GM23338 (cell line): ENCODE data around the gene GPC6. TPM values are rescaled to one million over a fixed set of nuclear protein-coding genes. Genes with fewer than 3 reads are reported as not detected.
A peak's percentile ranks its signal among the peaks of the same experiment; 100 is the strongest.

Experiments
- ATAC-seq: fragments of 200-7000 bp; cut with Tn5 transposase; 3 replicates; pipeline ENCODE4 v1.9.1; 2020
- DNase-seq: peaks from one replicate; pipeline ENCODE4 v3.0.0-alpha.2; 2015; ENCODE audit warnings: low spot score
- H2AFZ ChIP-seq: fragments of 200-600 bp; sonication (generic); 2 replicates; pipeline ENCODE4 v1.8.0; 2016; ENCODE audit warnings: antibody characterized with exemption, mild to moderate bottlenecking, moderate library complexity
- H3F3A ChIP-seq: fragments of 200-600 bp; sonication (generic); replicated peaks from 2 replicates; pipeline ENCODE4 v1.8.0; 2017; ENCODE audit warnings: antibody characterized with exemption, mixed run types, low read depth
- H3K27ac ChIP-seq: fragments of 200-600 bp; sonication (generic); 2 replicates; pipeline ENCODE4 v1.6.1; 2016; ENCODE audit warnings: low read depth
- H3K27me3 ChIP-seq: fragments of 200-600 bp; sonication (generic); 2 replicates; pipeline ENCODE4 v1.8.0; 2016; ENCODE audit warnings: mild to moderate bottlenecking, mixed run types, moderate library complexity; ENCODE audit not compliant: insufficient read depth
- H3K36me3 ChIP-seq: fragments of 200-600 bp; sonication (generic); 2 replicates; pipeline ENCODE4 v1.8.0; 2016; ENCODE audit warnings: mild to moderate bottlenecking; ENCODE audit not compliant: insufficient read depth
- H3K4me1 ChIP-seq: fragments of 200-600 bp; sonication (generic); 2 replicates; pipeline ENCODE4 v1.8.0; 2016; ENCODE audit warnings: mild to moderate bottlenecking, moderate library complexity; ENCODE audit not compliant: insufficient read depth
- H3K4me2 ChIP-seq: fragments of 200-600 bp; sonication (generic); 2 replicates; pipeline ENCODE4 v1.7.1; 2017; ENCODE audit warnings: mixed run types
- H3K4me3 ChIP-seq: fragments of 200-600 bp; sonication (generic); 2 replicates; pipeline ENCODE4 v1.6.1; 2016; ENCODE audit warnings: mixed run types
- H3K79me2 ChIP-seq: fragments of 200-600 bp; sonication (generic); replicated peaks from 2 replicates; pipeline ENCODE4 v1.8.0; 2017; ENCODE audit warnings: mild to moderate bottlenecking; ENCODE audit not compliant: insufficient read depth
- H3K9me2 ChIP-seq: fragments of 200-600 bp; sonication (generic); 2 replicates; pipeline ENCODE4 v1.8.0; 2017; ENCODE audit not compliant: insufficient read depth
- H4K20me1 ChIP-seq: fragments of 200-600 bp; sonication (generic); replicated peaks from 2 replicates; pipeline ENCODE4 v1.8.0; 2017; ENCODE audit warnings: mild to moderate bottlenecking; ENCODE audit not compliant: insufficient read depth
- H3K27ac Mint-ChIP-seq: 2 replicates; pipeline ENCODE4 v1.8.0; 2020; ENCODE audit warnings: inconsistent platforms, mild to moderate bottlenecking, moderate library complexity, mixed read lengths
- H3K27me3 Mint-ChIP-seq: 3 replicates; pipeline ENCODE4 v1.8.0; 2022; ENCODE audit warnings: low read depth, mild to moderate bottlenecking, moderate library complexity, mixed read lengths, inconsistent platforms; ENCODE audit not compliant: insufficient read depth, poor library complexity
- H3K36me3 Mint-ChIP-seq: 3 replicates; pipeline ENCODE4 v1.8.0; 2021; ENCODE audit warnings: low read depth, mild to moderate bottlenecking, inconsistent platforms, moderate library complexity, mixed read lengths
- H3K4me1 Mint-ChIP-seq: 3 replicates; pipeline ENCODE4 v1.8.0; 2020; ENCODE audit warnings: mild to moderate bottlenecking, inconsistent platforms, mixed read lengths
- H3K4me3 Mint-ChIP-seq: 3 replicates; pipeline ENCODE4 v1.8.0; 2021; ENCODE audit warnings: moderate library complexity, mild to moderate bottlenecking, inconsistent platforms, mixed read lengths
- H3K9me3 Mint-ChIP-seq: 3 replicates; pipeline ENCODE4 v1.8.0; 2020; ENCODE audit warnings: moderate library complexity, mild to moderate bottlenecking, inconsistent platforms, mixed read lengths
- CREB1 ChIP-seq: fragments of 250-450 bp; sonication (Bioruptor Pico); IDR thresholded peaks from 2 replicates; pipeline ENCODE4 v1.5.0; 2020; ENCODE audit warnings: low read depth, mild to moderate bottlenecking, moderate library complexity
- CTCF ChIP-seq, 2 experiments: fragments of 200-600 bp in 1 of 2; sonication (generic) in 1 of 2; conservative IDR thresholded peaks; 2 replicates each; pipeline versions ENCODE4 v1.5.1 to v1.6.1; 2016 to 2017; ENCODE audit warnings: antibody characterized with exemption in 2 of 2, low read depth in 2 of 2, mild to moderate bottlenecking in 2 of 2, moderate library complexity in 1 of 2
- ZNF114 ChIP-seq: fragments of 250-450 bp; sonication (Bioruptor Pico); IDR thresholded peaks from 2 replicates; pipeline ENCODE4 v1.5.0; 2020; ENCODE audit warnings: mild to moderate bottlenecking, moderate library complexity
- polyA plus RNA-seq: library from polyadenylated mRNA; unstranded; fragments of >200 nt; fragmentation: Nextera tagmentation; extraction: Ambion mirVana; gene quantifications from 2 replicates; pipeline ENCODE4 v1.2.1, GENCODE V29; 2016
- total RNA-seq: library from RNA; depleted of rRNA; stranded (reverse); fragments of >200 nt; shearing (Covaris generic); gene quantifications from 2 replicates; pipeline ENCODE4 v1.2.3, GENCODE V29; 2014
- TF ChIP-seq, protein P1 (sequence below): fragments of 250-450 bp; sonication (Bioruptor Pico); IDR thresholded peaks from 2 replicates; pipeline ENCODE4 v1.5.0; 2020; ENCODE audit warnings: mild to moderate bottlenecking, moderate library complexity

Gene GPC6
- total and polyA plus RNA-seq, 2 experiments from 2014 or later, result 6.4 to 28.6 TPM

- ATAC-seq (no peak), DNase-seq (no peak)
- Histone ChIP-seq H2AFZ (no peak overlapping the region), H3K79me2 (no peaks in the 10 kb centered on the region), H3K4me3 (peak overlapping the region; percentile 19; the same call in 1 of the 2 replicates), H3K27me3 (no peaks in the 10 kb centered on the region), H3K27ac (no peak overlapping the region), H3K36me3 (no peaks in the 10 kb centered on the region), H3K4me2 (peak overlapping the region; percentile 65), H3K4me1 (peaks cover 22% of the 10 kb centered on the region), H4K20me1 (no peaks in the 10 kb centered on the region), H3F3A (no peaks in the 10 kb centered on the region), H3K9me2 (no peaks in the 10 kb centered on the region)
- H3K4me1 Mint-ChIP-seq, result peaks cover 24% of the 10 kb centered on the region
- H3K4me3 Mint-ChIP-seq, result no peak overlapping the region
- H3K36me3 Mint-ChIP-seq, result peaks cover 5% of the 10 kb centered on the region; the same call in 2 of the 3 replicates
- peaks cover 3% of the 10 kb centered on the region; the same call in 1 of the 3 replicates for H3K9me3 Mint-ChIP-seq
- no peak overlapping the region for H3K27ac Mint-ChIP-seq
- TF ChIP-seq ZNF114, result no peak
- TF ChIP-seq, protein P1, sequence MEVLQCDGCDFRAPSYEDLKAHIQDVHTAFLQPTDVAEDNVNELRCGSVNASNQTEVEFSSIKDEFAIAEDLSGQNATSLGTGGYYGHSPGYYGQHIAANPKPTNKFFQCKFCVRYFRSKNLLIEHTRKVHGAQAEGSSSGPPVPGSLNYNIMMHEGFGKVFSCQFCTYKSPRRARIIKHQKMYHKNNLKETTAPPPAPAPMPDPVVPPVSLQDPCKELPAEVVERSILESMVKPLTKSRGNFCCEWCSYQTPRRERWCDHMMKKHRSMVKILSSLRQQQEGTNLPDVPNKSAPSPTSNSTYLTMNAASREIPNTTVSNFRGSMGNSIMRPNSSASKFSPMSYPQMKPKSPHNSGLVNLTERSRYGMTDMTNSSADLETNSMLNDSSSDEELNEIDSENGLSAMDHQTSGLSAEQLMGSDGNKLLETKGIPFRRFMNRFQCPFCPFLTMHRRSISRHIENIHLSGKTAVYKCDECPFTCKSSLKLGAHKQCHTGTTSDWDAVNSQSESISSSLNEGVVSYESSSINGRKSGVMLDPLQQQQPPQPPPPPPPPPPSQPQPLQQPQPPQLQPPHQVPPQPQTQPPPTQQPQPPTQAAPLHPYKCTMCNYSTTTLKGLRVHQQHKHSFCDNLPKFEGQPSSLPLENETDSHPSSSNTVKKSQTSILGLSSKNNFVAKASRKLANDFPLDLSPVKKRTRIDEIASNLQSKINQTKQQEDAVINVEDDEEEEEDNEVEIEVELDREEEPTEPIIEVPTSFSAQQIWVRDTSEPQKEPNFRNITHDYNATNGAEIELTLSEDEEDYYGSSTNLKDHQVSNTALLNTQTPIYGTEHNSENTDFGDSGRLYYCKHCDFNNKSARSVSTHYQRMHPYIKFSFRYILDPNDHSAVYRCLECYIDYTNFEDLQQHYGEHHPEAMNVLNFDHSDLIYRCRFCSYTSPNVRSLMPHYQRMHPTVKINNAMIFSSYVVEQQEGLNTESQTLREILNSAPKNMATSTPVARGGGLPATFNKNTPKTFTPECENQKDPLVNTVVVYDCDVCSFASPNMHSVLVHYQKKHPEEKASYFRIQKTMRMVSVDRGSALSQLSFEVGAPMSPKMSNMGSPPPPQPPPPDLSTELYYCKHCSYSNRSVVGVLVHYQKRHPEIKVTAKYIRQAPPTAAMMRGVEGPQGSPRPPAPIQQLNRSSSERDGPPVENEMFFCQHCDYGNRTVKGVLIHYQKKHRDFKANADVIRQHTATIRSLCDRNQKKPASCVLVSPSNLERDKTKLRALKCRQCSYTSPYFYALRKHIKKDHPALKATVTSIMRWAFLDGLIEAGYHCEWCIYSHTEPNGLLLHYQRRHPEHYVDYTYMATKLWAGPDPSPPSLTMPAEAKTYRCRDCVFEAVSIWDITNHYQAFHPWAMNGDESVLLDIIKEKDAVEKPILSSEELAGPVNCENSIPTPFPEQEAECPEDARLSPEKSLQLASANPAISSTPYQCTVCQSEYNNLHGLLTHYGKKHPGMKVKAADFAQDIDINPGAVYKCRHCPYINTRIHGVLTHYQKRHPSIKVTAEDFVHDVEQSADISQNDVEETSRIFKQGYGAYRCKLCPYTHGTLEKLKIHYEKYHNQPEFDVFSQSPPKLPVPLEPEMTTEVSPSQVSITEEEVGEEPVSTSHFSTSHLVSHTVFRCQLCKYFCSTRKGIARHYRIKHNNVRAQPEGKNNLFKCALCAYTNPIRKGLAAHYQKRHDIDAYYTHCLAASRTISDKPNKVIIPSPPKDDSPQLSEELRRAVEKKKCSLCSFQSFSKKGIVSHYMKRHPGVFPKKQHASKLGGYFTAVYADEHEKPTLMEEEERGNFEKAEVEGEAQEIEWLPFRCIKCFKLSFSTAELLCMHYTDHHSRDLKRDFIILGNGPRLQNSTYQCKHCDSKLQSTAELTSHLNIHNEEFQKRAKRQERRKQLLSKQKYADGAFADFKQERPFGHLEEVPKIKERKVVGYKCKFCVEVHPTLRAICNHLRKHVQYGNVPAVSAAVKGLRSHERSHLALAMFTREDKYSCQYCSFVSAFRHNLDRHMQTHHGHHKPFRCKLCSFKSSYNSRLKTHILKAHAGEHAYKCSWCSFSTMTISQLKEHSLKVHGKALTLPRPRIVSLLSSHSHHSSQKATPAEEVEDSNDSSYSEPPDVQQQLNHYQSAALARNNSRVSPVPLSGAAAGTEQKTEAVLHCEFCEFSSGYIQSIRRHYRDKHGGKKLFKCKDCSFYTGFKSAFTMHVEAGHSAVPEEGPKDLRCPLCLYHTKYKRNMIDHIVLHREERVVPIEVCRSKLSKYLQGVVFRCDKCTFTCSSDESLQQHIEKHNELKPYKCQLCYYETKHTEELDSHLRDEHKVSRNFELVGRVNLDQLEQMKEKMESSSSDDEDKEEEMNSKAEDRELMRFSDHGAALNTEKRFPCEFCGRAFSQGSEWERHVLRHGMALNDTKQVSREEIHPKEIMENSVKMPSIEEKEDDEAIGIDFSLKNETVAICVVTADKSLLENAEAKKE (CRISPR knock-in tag), result peak; percentile 47; the same call in 1 of the 2 replicates
- H3K27me3 Mint-ChIP-seq, result no peaks in the 10 kb centered on the region
Measured at GRCh38 chr13:93628136-93628797, 401.7 kb downstream of the GPC6 start.

DNA sequence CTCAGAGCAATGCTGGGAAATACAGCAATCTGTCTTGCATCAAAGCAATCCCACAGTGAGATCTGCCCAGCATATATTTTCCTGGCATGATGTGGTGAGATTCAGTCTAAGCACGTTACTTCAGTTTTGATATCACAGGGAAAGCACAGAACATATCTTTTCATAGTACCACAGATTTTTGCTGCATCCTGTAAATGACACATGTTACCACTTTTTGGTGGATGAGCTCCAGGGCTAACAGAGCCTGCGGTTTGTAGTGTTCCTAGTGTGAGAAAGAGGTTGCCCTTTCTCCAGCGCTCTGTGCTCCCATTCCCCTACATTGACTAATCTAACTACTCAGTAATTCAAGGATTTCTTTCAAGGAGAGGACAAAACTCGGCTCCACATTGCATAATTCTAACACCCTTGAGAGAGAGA is 409.0 kb downstream of the GPC6 start:
- H3K27me3 Mint-ChIP-seq, result no peaks in the 10 kb centered on the region
- H3K27ac ChIP-seq, result no peak overlapping the region
- no peaks in the 10 kb centered on the region for H3K79me2 ChIP-seq
- H3K36me3 Mint-ChIP-seq, result no peaks in the 10 kb centered on the region
- no peaks in the 10 kb centered on the region for H3K9me2 ChIP-seq
- no peaks in the 10 kb centered on the region for H3F3A ChIP-seq
- no peaks in the 10 kb centered on the region for H4K20me1 ChIP-seq
- H3K4me1 Mint-ChIP-seq, result peaks cover 9% of the 10 kb centered on the region
- H3K4me3 ChIP-seq, result no peak overlapping the region
- no peaks in the 10 kb centered on the region for H3K27me3 ChIP-seq
- H3K27ac Mint-ChIP-seq, result peak overlapping the region; percentile 64
- TF ChIP-seq CREB1 (CRISPR knock-in tag) (no peak), CTCF (conservative IDR thresholded peaks at IDR 0.05; ENCODE audit: low read depth in 2 of 2) (no peak)
- no peak overlapping the region for H2AFZ ChIP-seq
- H3K4me2 ChIP-seq, result no peak overlapping the region
- no peak overlapping the region for H3K4me3 Mint-ChIP-seq
- DNase-seq, result no peak
- no peaks in the 10 kb centered on the region for H3K4me1 ChIP-seq
- H3K9me3 Mint-ChIP-seq, result no peaks in the 10 kb centered on the region
- ATAC-seq, result peak; percentile 58
- H3K36me3 ChIP-seq, result no peaks in the 10 kb centered on the region
